ENCODE results near the gene ZBTB47. TPM values are rescaled to one million over a fixed set of nuclear protein-coding genes. Genes with fewer than 3 reads are reported as not detected.

Gene ZBTB47
- total RNA-seq (12.3 and 14.2 TPM in 2 replicates), polyA plus RNA-seq (4.7 and 7.0 TPM in 2 replicates)

DNA sequence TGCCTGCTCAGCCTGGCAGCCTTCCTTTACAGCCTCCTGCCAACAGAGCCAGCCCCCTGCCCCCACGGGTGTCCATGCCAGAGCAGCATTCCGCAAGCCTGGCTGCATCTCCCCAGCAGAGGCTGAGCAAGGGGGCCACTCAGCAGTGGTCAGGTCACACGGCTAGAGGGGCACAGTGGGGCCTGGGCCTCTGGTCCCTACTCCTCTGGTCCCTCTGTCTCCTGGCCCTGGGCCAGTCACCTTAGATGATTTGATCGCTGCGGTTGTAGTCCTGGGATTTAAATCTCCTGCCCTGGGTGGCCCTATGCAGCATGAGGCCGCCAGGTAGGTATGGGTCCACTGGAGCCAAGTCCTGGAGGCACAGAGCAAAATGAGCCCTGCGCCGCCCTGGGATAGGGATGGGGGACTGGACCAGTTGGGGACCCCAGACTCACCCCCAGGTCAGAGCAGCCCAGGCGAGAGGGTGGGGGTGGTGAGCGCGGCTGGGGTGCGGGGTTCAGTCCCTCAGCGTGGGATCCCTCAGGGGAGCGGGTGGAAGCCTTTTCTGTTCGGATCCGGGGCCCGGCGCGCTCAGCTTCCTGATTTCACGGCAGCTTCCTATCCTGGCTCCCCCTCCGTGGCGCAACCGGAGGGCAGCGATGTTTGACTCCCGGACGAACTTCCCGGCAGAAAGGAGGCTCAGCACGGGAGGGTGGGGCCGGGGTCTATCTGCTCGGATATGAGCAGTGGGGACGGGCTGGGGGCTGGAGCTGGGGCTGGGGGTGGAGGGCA is at the start of gene ZBTB47:
TSS of gene ZBTB47 (plus strand) at position 138 of the 771 bp plus-strand sequence. CDS start 4,659 bp downstream, outside the sequence.
- peaks cover 14% of the 10 kb centered on the region for H3K79me2 ChIP-seq

DNA sequence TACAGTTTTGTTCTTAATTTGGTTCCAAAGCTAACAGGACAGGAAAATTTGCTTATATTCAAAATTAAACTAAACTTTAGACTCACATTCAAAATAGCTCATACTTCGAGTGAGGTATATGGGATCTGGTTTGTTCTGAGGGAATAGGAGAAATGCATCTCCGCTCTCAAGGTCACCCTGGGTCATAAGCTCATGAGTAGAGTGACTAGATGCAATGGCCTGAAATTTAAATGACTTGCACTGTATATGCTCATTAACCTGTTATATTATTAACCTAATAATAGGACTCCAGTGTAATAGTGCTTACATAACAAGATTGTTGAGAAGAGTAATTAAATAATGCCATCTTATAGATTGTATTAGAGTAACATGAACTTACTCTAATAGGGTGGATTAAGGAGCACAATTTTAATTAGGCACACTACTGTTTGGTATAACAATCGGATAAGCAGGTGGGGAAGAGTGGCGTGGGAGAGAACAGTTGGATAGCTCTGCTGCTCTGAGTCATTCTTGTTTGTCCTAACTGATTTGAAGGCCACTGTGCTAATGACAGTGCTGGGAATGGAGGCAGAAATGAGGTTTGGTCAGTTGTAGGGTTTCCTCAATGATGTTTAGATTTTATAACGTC is 47.8 kb upstream of the ZBTB47 start:
- Histone ChIP-seq H3K36me3 (replicated peaks; ENCODE audit: insufficient read depth, low read depth) (no peaks in the 10 kb centered on the region), H3K27me3 (no peaks in the 10 kb centered on the region), H3K9me3 (ENCODE audit: low read depth) (no peaks in the 10 kb centered on the region), H3K4me3 (no peak overlapping the region), H3K79me2 (peaks cover 96% of the 10 kb centered on the region), H3K27ac (no peak overlapping the region), H4K20me1 (ENCODE audit: insufficient read depth, poor library complexity, severe bottlenecking) (peaks cover 81% of the 10 kb centered on the region), H2AFZ (no peak overlapping the region), H3K4me2 (peak overlapping the region; percentile 14), H3K9me2 (replicated peaks; ENCODE audit: insufficient read depth) (no peaks in the 10 kb centered on the region), H3K4me1 (ENCODE audit: insufficient read depth) (peaks cover 20% of the 10 kb centered on the region)
- DNase-seq (ENCODE audit: low spot score): no peak
- WGBS (ENCODE audit: low lambda C conversion rate, missing lambda C conversion rate): 79% methylated on average over 5 of the region's 5 CpGs
- TF ChIP-seq EZH2phosphoT487 (IDR thresholded peaks at IDR 0.05; ENCODE audit: low read depth, severe bottlenecking, unreplicated experiment) (no peak), EZH2 (IDR thresholded peaks at IDR 0.05; ENCODE audit: borderline replicate concordance) (no peak)
- TF ChIP-seq, protein P1, sequence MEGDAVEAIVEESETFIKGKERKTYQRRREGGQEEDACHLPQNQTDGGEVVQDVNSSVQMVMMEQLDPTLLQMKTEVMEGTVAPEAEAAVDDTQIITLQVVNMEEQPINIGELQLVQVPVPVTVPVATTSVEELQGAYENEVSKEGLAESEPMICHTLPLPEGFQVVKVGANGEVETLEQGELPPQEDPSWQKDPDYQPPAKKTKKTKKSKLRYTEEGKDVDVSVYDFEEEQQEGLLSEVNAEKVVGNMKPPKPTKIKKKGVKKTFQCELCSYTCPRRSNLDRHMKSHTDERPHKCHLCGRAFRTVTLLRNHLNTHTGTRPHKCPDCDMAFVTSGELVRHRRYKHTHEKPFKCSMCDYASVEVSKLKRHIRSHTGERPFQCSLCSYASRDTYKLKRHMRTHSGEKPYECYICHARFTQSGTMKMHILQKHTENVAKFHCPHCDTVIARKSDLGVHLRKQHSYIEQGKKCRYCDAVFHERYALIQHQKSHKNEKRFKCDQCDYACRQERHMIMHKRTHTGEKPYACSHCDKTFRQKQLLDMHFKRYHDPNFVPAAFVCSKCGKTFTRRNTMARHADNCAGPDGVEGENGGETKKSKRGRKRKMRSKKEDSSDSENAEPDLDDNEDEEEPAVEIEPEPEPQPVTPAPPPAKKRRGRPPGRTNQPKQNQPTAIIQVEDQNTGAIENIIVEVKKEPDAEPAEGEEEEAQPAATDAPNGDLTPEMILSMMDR (IDR thresholded peaks at IDR 0.05; ENCODE audit: poor library complexity): no peak

More for the DNA sequence above, at the start of gene ZBTB47:
- peak within 1 kb of the TSS; percentile 96 for H3K4me3 ChIP-seq
- H2AFZ ChIP-seq: peak within 1 kb of the TSS; percentile 95
- H3K27me3 ChIP-seq: no peaks in the 10 kb centered on the region
- no peak for TF ChIP-seq EZH2 (IDR thresholded peaks at IDR 0.05; ENCODE audit: borderline replicate concordance)
- TF ChIP-seq, protein P1 (IDR thresholded peaks at IDR 0.05; ENCODE audit: poor library complexity): no peak
- H3K9me2 ChIP-seq (replicated peaks; ENCODE audit: insufficient read depth): no peaks in the 10 kb centered on the region
- H3K4me2 ChIP-seq: peak within 1 kb of the TSS; percentile 100
- no peaks in the 10 kb centered on the region for H3K9me3 ChIP-seq (ENCODE audit: low read depth)
- peak; percentile 63 for DNase-seq (ENCODE audit: low spot score)
- H4K20me1 ChIP-seq (ENCODE audit: insufficient read depth, poor library complexity, severe bottlenecking): no peaks in the 10 kb centered on the region
- no peaks in the 10 kb centered on the region for H3K36me3 ChIP-seq (replicated peaks; ENCODE audit: insufficient read depth, low read depth)
- peak within 1 kb of the TSS; percentile 92 for H3K27ac ChIP-seq
- WGBS (ENCODE audit: low lambda C conversion rate, missing lambda C conversion rate): 28% methylated on average over 7 of the region's 31 CpGs
- H3K4me1 ChIP-seq (ENCODE audit: insufficient read depth): peaks cover 33% of the 10 kb centered on the region

DNA sequence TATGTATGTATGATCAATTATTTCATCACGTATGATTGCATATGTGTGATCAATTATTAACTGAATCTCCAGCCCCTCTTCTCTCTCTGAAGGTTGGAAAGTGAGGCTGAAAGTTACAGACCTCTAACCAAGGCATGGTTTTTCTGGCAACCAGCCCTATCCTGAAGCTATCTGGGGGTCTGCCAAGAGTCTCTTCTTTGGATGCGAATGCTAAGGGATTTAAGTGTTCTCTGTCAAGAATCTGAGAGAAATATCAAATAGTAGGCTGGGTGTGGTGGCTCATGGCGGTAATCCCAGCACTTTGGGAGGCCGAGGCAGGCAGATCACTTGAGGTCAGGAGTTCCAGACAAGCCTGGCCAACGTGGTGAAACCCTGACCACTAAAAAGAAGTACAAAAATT is 44.9 kb upstream of the ZBTB47 start:
- H4K20me1 ChIP-seq (ENCODE audit: insufficient read depth, poor library complexity, severe bottlenecking): peaks cover 89% of the 10 kb centered on the region
- H2AFZ ChIP-seq: no peak overlapping the region
- WGBS (ENCODE audit: low lambda C conversion rate, missing lambda C conversion rate): 73% methylated on average over 5 of the region's 5 CpGs
- H3K4me3 ChIP-seq: no peak overlapping the region
- H3K79me2 ChIP-seq: peaks cover 99% of the 10 kb centered on the region
- peak; percentile 35 for DNase-seq (ENCODE audit: low spot score)
- no peaks in the 10 kb centered on the region for H3K36me3 ChIP-seq (replicated peaks; ENCODE audit: insufficient read depth, low read depth)
- H3K9me2 ChIP-seq (replicated peaks; ENCODE audit: insufficient read depth): no peaks in the 10 kb centered on the region
- H3K9me3 ChIP-seq (ENCODE audit: low read depth): no peaks in the 10 kb centered on the region
- no peak overlapping the region for H3K27ac ChIP-seq
- peaks cover 12% of the 10 kb centered on the region for H3K4me1 ChIP-seq (ENCODE audit: insufficient read depth)
- no peaks in the 10 kb centered on the region for H3K27me3 ChIP-seq
- no peak overlapping the region for H3K4me2 ChIP-seq
- TF ChIP-seq EZH2phosphoT487 (IDR thresholded peaks at IDR 0.05; ENCODE audit: low read depth, severe bottlenecking, unreplicated experiment): no peak
- no peak for TF ChIP-seq EZH2 (IDR thresholded peaks at IDR 0.05; ENCODE audit: borderline replicate concordance)

DNA sequence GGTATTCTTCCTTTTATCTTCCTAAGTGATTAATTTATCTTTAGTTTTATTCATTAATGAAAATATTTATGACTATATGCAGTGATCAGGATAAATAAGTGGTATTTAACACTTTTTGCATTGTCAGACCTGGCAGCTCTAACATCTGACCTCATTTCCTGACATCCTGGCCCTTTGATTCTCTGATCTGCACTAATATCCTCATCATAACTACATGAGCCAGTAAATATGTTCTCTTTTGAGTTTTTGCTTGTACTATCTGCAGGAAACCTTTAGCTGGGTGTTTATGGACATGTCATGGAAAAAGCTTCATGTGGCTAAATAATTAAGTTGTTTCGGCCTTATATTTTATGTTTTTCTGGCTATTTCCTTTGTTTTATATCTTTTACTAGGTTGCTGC is 42.5 kb upstream of the ZBTB47 start:
- no peak overlapping the region for H3K27ac ChIP-seq
- no peaks in the 10 kb centered on the region for H3K4me1 ChIP-seq (ENCODE audit: insufficient read depth)
- peaks cover 99% of the 10 kb centered on the region for H3K79me2 ChIP-seq
- no peak overlapping the region for H2AFZ ChIP-seq
- no peak overlapping the region for H3K4me2 ChIP-seq
- H4K20me1 ChIP-seq (ENCODE audit: insufficient read depth, poor library complexity, severe bottlenecking): peaks cover 96% of the 10 kb centered on the region
- TF ChIP-seq EZH2phosphoT487 (IDR thresholded peaks at IDR 0.05; ENCODE audit: low read depth, severe bottlenecking, unreplicated experiment) (no peak), EZH2 (IDR thresholded peaks at IDR 0.05; ENCODE audit: borderline replicate concordance) (no peak)
- TF ChIP-seq, protein P1 (IDR thresholded peaks at IDR 0.05; ENCODE audit: poor library complexity): no peak
- no peaks in the 10 kb centered on the region for H3K27me3 ChIP-seq
- H3K4me3 ChIP-seq: no peak overlapping the region
- DNase-seq (ENCODE audit: low spot score): no peak
- H3K9me2 ChIP-seq (replicated peaks; ENCODE audit: insufficient read depth): no peaks in the 10 kb centered on the region
- no peaks in the 10 kb centered on the region for H3K9me3 ChIP-seq (ENCODE audit: low read depth)
- WGBS (ENCODE audit: low lambda C conversion rate, missing lambda C conversion rate): 88% methylated on average over 1 of the region's 1 CpG
- H3K36me3 ChIP-seq (replicated peaks; ENCODE audit: insufficient read depth, low read depth): no peaks in the 10 kb centered on the region

All from hepatocyte (in vitro differentiated cells).